A549 (cell line): ENCODE results near the gene SMG1. TPM values are rescaled to one million over a fixed set of nuclear protein-coding genes. Genes with fewer than 3 reads are reported as not detected.

Experiments
- ATAC-seq, 2 experiments: fragments of 200-7000 bp in 1 of 2; fragments of >200 bp in 1 of 2; cut with Nextera tagmentation in 1 of 2; cut with Tn5 transposase in 1 of 2; 3 replicates each; pipeline versions ENCODE4 v1.8.0 to v1.9.1; 2018 to 2020; ENCODE audit warnings: mild to moderate bottlenecking in 1 of 2, moderate library complexity in 1 of 2
- CTCF ChIA-PET: fragments of 300-600 bp; sonication (Branson Sonifier 250); formaldehyde crosslinking; extraction: SDS; loops from one replicate; lab custom pipeline; 2021; ENCODE audit warnings: antibody characterized with exemption, inconsistent platforms; lab: Yijun Ruan, JAX
- POLR2A ChIA-PET: fragments of 350-600 bp; formaldehyde crosslinking; extraction: SDS; loops from one replicate; lab custom pipeline; 2021; ENCODE audit warnings: antibody characterized with exemption, inconsistent platforms; lab: Yijun Ruan, JAX
- DNase-seq, 2 experiments: peaks; one replicate each; pipeline versions ENCODE4 v3.0.0 to v3.0.0-alpha.2; 2011 to 2016; ENCODE audit warnings: low read depth in 1 of 2, low spot score in 1 of 2
- FAIRE-seq: peaks from 2 replicates; lab custom pipeline; 2011; peaks lifted over from hg19 to GRCh38; lab: Jason Lieb, UNC
- H3K27ac ChIP-seq, 2 experiments: fragments of >200 bp; sonication (Bioruptor Twin); formaldehyde crosslinking; 3 replicates each; pipeline ENCODE4 v1.5.1; 2016 to 2017
- H3K4me1 ChIP-seq: fragments of >200 bp; sonication (Bioruptor Twin); formaldehyde crosslinking; 3 replicates; pipeline ENCODE4 v1.6.1; 2016
- H3K4me2 ChIP-seq: fragments of >200 bp; sonication (Bioruptor Twin); formaldehyde crosslinking; 3 replicates; pipeline ENCODE4 v1.6.1; 2016
- H3K4me3 ChIP-seq: fragments of >200 bp; sonication (Bioruptor Twin); formaldehyde crosslinking; 3 replicates; pipeline ENCODE4 v1.5.1; 2016
- H3K9me3 ChIP-seq: fragments of >200 bp; sonication (Bioruptor Twin); formaldehyde crosslinking; 3 replicates; pipeline ENCODE4 v1.6.1; 2016
- ATOH8 ChIP-seq: fragments of 250-450 bp; sonication (Bioruptor Pico); IDR thresholded peaks from 2 replicates; pipeline ENCODE4 v1.5.0; 2020; ENCODE audit warnings: low read depth, mild to moderate bottlenecking, moderate library complexity
- CBX2 ChIP-seq: fragments of 200-600 bp; sonication (generic); IDR thresholded peaks from 2 replicates; pipeline ENCODE4 v1.6.1; 2016; ENCODE audit warnings: low read depth, mild to moderate bottlenecking, borderline replicate concordance
- CHD2 ChIP-seq: fragments of 150-350 bp; IDR thresholded peaks from 2 replicates; pipeline ENCODE4 v1.6.1; 2014; ENCODE audit warnings: low read length; ENCODE audit not compliant: partially characterized antibody
- CHD4 ChIP-seq: fragments of 200-600 bp; sonication (generic); IDR thresholded peaks from 2 replicates; pipeline ENCODE4 v1.6.1; 2016; ENCODE audit warnings: antibody characterized with exemption, mild to moderate bottlenecking, borderline replicate concordance
- E2F6 ChIP-seq: IDR thresholded peaks from 2 replicates; pipeline ENCODE4 v1.6.1; 2012; ENCODE audit warnings: low read depth, borderline replicate concordance
- EHMT2 ChIP-seq: fragments of 200-600 bp; sonication (generic); IDR thresholded peaks from 2 replicates; pipeline ENCODE4 v1.6.1; 2016; ENCODE audit warnings: antibody characterized with exemption, low read depth, mild to moderate bottlenecking, moderate library complexity
- ESRRA ChIP-seq: fragments of 150-350 bp; IDR thresholded peaks from 2 replicates; pipeline ENCODE4 v1.6.1; 2014; ENCODE audit warnings: mild to moderate bottlenecking, low read length, borderline replicate concordance
- HES2 ChIP-seq: fragments of >200 bp; sonication (Bioruptor Twin); formaldehyde crosslinking; IDR thresholded peaks from 2 replicates; pipeline ENCODE4 v1.6.1; 2016
- HEYL ChIP-seq: fragments of 250-450 bp; sonication (Bioruptor Pico); IDR thresholded peaks from 2 replicates; pipeline ENCODE4 v1.8.0; 2021; ENCODE audit warnings: mild to moderate bottlenecking, moderate library complexity
- HMGXB4 ChIP-seq: fragments of 250-450 bp; sonication (Bioruptor Pico); IDR thresholded peaks from 2 replicates; pipeline ENCODE4 v1.5.0; 2021; ENCODE audit warnings: mild to moderate bottlenecking, moderate library complexity, borderline replicate concordance
- HOXB5 ChIP-seq: fragments of 250-450 bp; sonication (Bioruptor Pico); IDR thresholded peaks from 2 replicates; pipeline ENCODE4 v1.5.0; 2020; ENCODE audit warnings: mild to moderate bottlenecking, moderate library complexity
- JUN ChIP-seq, 2 experiments: fragments of >200 bp; sonication (Bioruptor Twin); formaldehyde crosslinking; IDR thresholded peaks; 2 replicates in 1 of 2; 3 replicates in 1 of 2; pipeline ENCODE4 v1.6.1; 2016 to 2017
- JUNB ChIP-seq: fragments of >200 bp; sonication (Bioruptor Twin); formaldehyde crosslinking; IDR thresholded peaks from 2 replicates; pipeline ENCODE4 v1.6.1; 2016
- KDM1A ChIP-seq: fragments of 200-600 bp; sonication (generic); IDR thresholded peaks from 2 replicates; pipeline ENCODE4 v1.6.1; 2016; ENCODE audit warnings: low read depth, mild to moderate bottlenecking
- KDM5A ChIP-seq: fragments of 200-600 bp; sonication (generic); IDR thresholded peaks from 2 replicates; pipeline ENCODE4 v1.6.1; 2016; ENCODE audit warnings: antibody characterized with exemption, mild to moderate bottlenecking
- MAZ ChIP-seq: fragments of 150-350 bp; IDR thresholded peaks from 2 replicates; pipeline ENCODE4 v1.6.1; 2014; ENCODE audit warnings: antibody characterized with exemption, low read depth, low read length, borderline replicate concordance
- MYC ChIP-seq: IDR thresholded peaks from 2 replicates; pipeline ENCODE4 v1.6.1; 2012; ENCODE audit warnings: mild to moderate bottlenecking, inconsistent platforms, low read length, improper control_type of control experiment, borderline replicate concordance
- NFE2L2 ChIP-seq: fragments of 150-350 bp; conservative IDR thresholded peaks from 2 replicates; pipeline ENCODE4 v1.6.1; 2014; ENCODE audit warnings: low read length
- NPAS2 ChIP-seq: fragments of 250-450 bp; sonication (Bioruptor Pico); IDR thresholded peaks from 2 replicates; pipeline ENCODE4 v1.8.0; 2022; ENCODE audit warnings: mild to moderate bottlenecking, moderate library complexity, borderline replicate concordance
- NR3C1 ChIP-seq: fragments of >200 bp; sonication (Bioruptor Twin); formaldehyde crosslinking; IDR thresholded peaks from 3 replicates; pipeline ENCODE4 v1.6.1; 2017
- POLR2AphosphoS2 ChIP-seq: conservative IDR thresholded peaks from 2 replicates; pipeline ENCODE4 v1.6.1; 2012; ENCODE audit warnings: low read length, improper control_type of control experiment, inconsistent platforms
- RFX5 ChIP-seq: fragments of 450-650 bp; IDR thresholded peaks from 2 replicates; pipeline ENCODE4 v1.7.1; 2014; ENCODE audit warnings: antibody characterized with exemption, mild to moderate bottlenecking, moderate library complexity
- RNF2 ChIP-seq: fragments of 200-600 bp; sonication (generic); IDR thresholded peaks from 2 replicates; pipeline ENCODE4 v1.6.1; 2016; ENCODE audit warnings: low read depth, mild to moderate bottlenecking, antibody characterized with exemption, moderate library complexity, borderline replicate concordance
- TFCP2L1 ChIP-seq: fragments of 250-450 bp; sonication (Bioruptor Pico); IDR thresholded peaks from 2 replicates; pipeline ENCODE4 v1.5.0; 2021; ENCODE audit warnings: mild to moderate bottlenecking
- ZC3H11A ChIP-seq: fragments of 450-650 bp; IDR thresholded peaks from 2 replicates; pipeline ENCODE4 v1.6.1; 2014; ENCODE audit warnings: antibody characterized with exemption, mild to moderate bottlenecking
- ZFP36 ChIP-seq: fragments of 450-650 bp; IDR thresholded peaks from 2 replicates; pipeline ENCODE4 v1.6.1; 2014; ENCODE audit warnings: borderline replicate concordance; ENCODE audit not compliant: partially characterized antibody
- ZNF302 ChIP-seq: fragments of 250-450 bp; sonication (Bioruptor Pico); IDR thresholded peaks from 2 replicates; pipeline ENCODE4 v1.9.0; 2021; ENCODE audit warnings: inconsistent platforms, mild to moderate bottlenecking, moderate library complexity
- WGBS: methylation state at CpG from one replicate; pipeline ENCODE4 v1.1.6; 2017; ENCODE audit errors: missing lambda C conversion rate; 5-methylcytosine and 5-hydroxymethylcytosine counted together
- polyA plus RNA-seq, 4 experiments: library from polyadenylated mRNA; depleted of rRNA in 3 of 4; stranded (reverse); fragments of >200 nt; fragmentation: RNase III in 1 of 4; extraction: RNeasy Plus Mini Kit Qiagen cat#74134 plus additional on column Dnase treatment in 1 of 4; gene quantifications; 2 replicates in 3 of 4; 3 replicates in 1 of 4; pipeline ENCODE4 v1.2.3, GENCODE V29; 2011 to 2017

Gene SMG1
- polyA plus RNA-seq, 2 of the 4 experiments (the other 2 are of a cell fraction), result 15.7 to 63.8 TPM

DNA sequence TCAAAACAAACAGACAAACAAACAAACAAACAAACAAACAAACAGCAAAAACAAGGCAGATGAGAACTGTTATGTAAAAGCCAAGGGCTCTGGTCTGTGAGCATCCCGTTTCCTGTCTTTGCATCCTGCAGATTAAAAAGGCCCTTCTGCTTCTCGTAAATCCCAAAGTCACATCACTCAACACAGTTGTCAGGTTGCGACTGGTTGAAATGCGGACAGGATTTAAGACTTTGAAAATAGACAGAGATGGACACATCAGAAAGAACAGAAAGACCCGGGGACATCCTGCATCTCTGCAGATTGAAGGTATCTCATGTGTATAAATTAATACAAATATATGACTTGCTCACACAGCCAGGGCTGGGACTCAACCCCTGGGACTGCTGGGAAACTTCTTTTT, 39.3 kb upstream of the SMG1 start:
- no peak for FAIRE-seq
- ATAC-seq, result no peak
- Histone ChIP-seq H3K4me3 (no peak overlapping the region), H3K4me2 (no peak overlapping the region), H3K9me3 (no peaks in the 10 kb centered on the region), H3K4me1 (0 out of 3 replicates have a peak, but pooled peaks cover 4% of the 10 kb centered on the region), H3K27ac (no peak overlapping the region)
- ChIA-PET CTCF (interaction anchor here (0.6 to 5.1 kb wide), 3 partner anchors 20 to 280 kb away, joined by 3 to 28 read pairs (median 3); no protein-coding TSS in a partner anchor), POLR2A (no interaction called here)
- no peak for DNase-seq
- 77% methylated on average over 5 of the region's 5 CpGs for WGBS
- TF ChIP-seq NFE2L2, result no peak
- TF ChIP-seq KDM5A, result no peak
- TF ChIP-seq ESRRA, result no peak
- no peak for TF ChIP-seq HES2
- no peak for TF ChIP-seq ZFP36
- no peak for TF ChIP-seq CHD2
- TF ChIP-seq RFX5, result no peak

GRCh38 chr16:18959031-18959505, 32.9 kb upstream of the SMG1 start:
- DNase-seq, result no peak
- Histone ChIP-seq H3K4me1 (no peaks in the 10 kb centered on the region), H3K4me2 (no peak overlapping the region), H3K9me3 (no peaks in the 10 kb centered on the region), H3K4me3 (no peak overlapping the region), H3K27ac (no peak overlapping the region)
- peak in 1 of 2 experiments; percentile 24; a peak in 2 of 6 replicates for ATAC-seq
- no peak for TF ChIP-seq E2F6
- no peak for TF ChIP-seq CBX2
- no peak for TF ChIP-seq POLR2AphosphoS2
- no peak for TF ChIP-seq ZNF302
- no peak for TF ChIP-seq HES2
- TF ChIP-seq HMGXB4 (CRISPR knock-in tag), result no peak
- TF ChIP-seq HEYL (CRISPR knock-in tag), result no peak
- no peak for TF ChIP-seq TFCP2L1 (CRISPR knock-in tag)
- no peak for TF ChIP-seq EHMT2
- no peak for TF ChIP-seq CHD4
- ChIA-PET CTCF (interaction anchor here (0.5 to 5.6 kb wide), 5 partner anchors 9 to 1448 kb away, joined by 3 to 34 read pairs (median 4); partner anchors contain the start of gene ARL6IP1), POLR2A (interaction anchor here (1.0 kb wide), 1 partner anchor 158 kb away, joined by 6 read pairs; the partner anchor contains the start of gene ARL6IP1)
- no peak for FAIRE-seq
- 70% methylated on average over 2 of the region's 2 CpGs for WGBS

DNA sequence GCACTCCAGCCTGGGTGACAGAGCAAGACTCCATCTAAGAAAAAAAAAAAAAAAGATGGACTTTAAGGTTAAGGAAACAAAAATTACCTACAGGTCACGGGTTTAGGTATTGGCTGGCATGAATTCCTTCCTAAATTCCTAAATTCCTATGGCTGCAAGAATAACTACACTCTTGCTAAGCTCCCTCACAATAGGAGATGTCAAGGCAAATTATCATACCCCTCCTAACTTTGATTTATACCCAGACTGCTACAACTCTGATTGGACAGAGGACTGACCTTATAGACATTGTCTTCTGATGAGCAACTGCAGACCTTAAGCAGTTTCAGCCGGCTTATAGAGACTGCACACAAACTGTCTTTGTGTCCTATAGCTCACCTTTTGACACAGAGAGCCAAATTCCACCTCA, 32.4 kb upstream of the SMG1 start:
- no peaks in the 10 kb centered on the region for H3K9me3 ChIP-seq
- CTCF ChIA-PET, result interaction anchor here (0.6 to 5.6 kb wide), 5 partner anchors 9 to 1449 kb away, joined by 3 to 34 read pairs (median 4); partner anchors contain the start of gene ARL6IP1
- no peak overlapping the region for H3K27ac ChIP-seq
- WGBS, result 68% methylated on average over 2 of the region's 2 CpGs
- TF ChIP-seq RNF2, result no peak
- TF ChIP-seq NR3C1, result no peak
- no peak for TF ChIP-seq ZC3H11A
- TF ChIP-seq NPAS2 (CRISPR knock-in tag), result no peak
- no peak for TF ChIP-seq NFE2L2
- TF ChIP-seq CHD4, result no peak
- TF ChIP-seq HOXB5 (CRISPR knock-in tag), result no peak
- TF ChIP-seq KDM1A, result no peak
- TF ChIP-seq TFCP2L1 (CRISPR knock-in tag), result no peak
- no peak for TF ChIP-seq ATOH8 (CRISPR knock-in tag)
- TF ChIP-seq ESRRA, result no peak
- TF ChIP-seq MAZ, result no peak
- no peak for TF ChIP-seq JUN (IDR thresholded peaks at IDR 0.05)
- TF ChIP-seq JUNB, result no peak
- no peak for TF ChIP-seq MYC
- no peak for TF ChIP-seq POLR2AphosphoS2
- peak in 1 of 2 experiments; percentile 24; a peak in 1 of 6 replicates for ATAC-seq
- H3K4me1 ChIP-seq, result no peaks in the 10 kb centered on the region
- POLR2A ChIA-PET, result interaction anchor here (1.0 kb wide), 1 partner anchor 157 kb away, joined by 6 read pairs; the partner anchor contains the start of gene ARL6IP1
- no peak for FAIRE-seq
- no peak overlapping the region for H3K4me2 ChIP-seq
- no peak for DNase-seq
- no peak overlapping the region for H3K4me3 ChIP-seq
